Hippocampal formation (tissue), 2 donors: ENCODE measurements around the gene PHKG2.
A peak's percentile ranks its signal among the peaks of the same experiment; 100 is the strongest.

Source experiments
- DNase-seq, 2 donors: peaks; one replicate each; lab custom pipeline; 2025; lab: John Stamatoyannopoulos, UW

Gene PHKG2

DNA sequence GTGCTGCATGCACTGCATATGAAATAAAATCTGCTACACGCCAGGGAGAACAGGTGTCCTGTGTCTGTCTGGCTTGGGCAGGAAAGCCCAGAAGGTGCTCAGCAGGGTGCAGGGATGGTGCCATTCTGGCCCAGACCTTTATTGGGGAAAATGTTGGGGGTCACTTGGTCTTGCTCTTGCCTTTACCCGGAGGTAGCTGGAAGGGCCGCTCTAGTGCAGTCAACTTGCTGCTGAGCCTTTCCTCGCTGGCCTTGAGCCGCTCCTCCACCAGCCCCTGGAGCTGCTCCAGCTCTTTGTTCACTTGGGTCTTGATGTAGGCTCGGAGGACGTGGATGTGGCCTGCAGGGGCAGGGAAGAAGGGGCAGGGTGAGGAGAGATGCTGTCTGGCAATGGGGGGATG is 9.1 kb downstream of the PHKG2 start:
- no peak for DNase-seq

GRCh38 chr16:30758988-30759491 is 10.8 kb downstream of the PHKG2 start:
- DNase-seq = peak in 1 of 2 donors; percentile 8

DNA sequence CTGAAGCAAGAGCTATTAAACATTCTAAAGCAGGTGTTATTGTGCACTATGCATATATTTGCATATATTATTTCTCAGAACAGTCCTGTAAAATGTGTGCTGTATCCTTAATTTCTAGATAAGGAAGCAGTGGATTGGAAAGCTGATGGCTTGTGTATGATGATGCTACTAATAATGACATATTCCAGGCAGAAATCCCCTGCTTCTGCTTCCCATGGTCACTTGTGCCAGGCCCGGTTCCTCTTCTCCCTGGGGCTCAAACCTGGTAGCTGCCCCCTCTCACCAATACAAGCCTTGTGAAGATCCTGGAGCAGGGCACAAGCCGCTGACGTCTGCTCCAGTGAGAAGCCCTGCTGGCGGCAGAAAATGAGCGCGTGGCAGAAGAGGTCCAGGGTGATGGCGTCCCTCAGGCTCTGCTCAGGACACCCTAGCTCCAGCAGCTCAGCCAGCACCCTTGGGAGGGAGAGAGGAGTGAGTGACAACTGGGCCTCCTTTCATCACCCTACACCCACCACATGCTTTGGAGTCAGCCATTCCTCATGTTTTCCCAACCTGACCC is 11.9 kb downstream of the PHKG2 start:
- no peak for DNase-seq

DNA sequence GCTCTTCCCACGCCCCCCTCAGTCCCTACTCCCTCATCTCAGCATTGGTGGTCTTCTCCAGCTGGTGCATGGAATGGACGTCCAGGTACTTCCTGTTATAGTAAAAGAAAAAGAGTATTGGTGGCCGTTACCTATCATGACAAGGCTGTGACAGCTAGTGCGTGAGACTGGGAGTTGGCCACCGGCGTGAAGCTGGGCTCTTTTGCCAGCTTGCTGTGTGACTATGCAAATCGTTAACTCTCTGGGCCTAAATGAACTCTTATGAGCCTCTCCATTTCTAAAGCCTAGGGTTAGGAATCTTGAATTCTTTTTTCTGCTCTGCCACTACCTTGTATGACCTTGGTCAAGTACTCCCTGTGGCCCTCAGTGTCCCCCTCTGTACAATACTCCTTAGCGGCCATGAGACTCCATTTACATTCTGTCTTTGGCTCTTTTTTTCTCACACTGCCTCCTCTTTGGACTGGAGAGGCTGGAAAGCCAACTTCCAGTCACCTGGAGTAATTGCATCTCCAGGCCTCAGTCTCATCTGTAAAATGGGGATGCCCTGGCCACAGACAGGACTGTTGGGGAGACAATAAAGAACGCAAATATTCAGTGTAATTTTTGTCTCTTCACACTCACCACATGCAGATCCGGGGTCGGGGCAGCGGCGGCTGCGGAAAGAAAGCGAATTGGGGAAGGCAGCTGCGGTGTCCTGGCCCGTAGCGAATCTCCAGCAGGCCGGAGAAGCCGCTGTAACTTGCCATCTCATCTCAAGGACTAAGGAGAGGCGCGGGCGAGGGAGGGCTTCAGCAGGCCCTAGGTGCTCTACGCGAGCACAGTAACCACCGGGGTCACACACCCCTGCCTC is 12.6 kb downstream of the PHKG2 start:
- DNase-seq = no peak

- no peak for DNase-seq
Measured at GRCh38 chr16:30761427-30761927, 13.3 kb downstream of the PHKG2 start.

DNA sequence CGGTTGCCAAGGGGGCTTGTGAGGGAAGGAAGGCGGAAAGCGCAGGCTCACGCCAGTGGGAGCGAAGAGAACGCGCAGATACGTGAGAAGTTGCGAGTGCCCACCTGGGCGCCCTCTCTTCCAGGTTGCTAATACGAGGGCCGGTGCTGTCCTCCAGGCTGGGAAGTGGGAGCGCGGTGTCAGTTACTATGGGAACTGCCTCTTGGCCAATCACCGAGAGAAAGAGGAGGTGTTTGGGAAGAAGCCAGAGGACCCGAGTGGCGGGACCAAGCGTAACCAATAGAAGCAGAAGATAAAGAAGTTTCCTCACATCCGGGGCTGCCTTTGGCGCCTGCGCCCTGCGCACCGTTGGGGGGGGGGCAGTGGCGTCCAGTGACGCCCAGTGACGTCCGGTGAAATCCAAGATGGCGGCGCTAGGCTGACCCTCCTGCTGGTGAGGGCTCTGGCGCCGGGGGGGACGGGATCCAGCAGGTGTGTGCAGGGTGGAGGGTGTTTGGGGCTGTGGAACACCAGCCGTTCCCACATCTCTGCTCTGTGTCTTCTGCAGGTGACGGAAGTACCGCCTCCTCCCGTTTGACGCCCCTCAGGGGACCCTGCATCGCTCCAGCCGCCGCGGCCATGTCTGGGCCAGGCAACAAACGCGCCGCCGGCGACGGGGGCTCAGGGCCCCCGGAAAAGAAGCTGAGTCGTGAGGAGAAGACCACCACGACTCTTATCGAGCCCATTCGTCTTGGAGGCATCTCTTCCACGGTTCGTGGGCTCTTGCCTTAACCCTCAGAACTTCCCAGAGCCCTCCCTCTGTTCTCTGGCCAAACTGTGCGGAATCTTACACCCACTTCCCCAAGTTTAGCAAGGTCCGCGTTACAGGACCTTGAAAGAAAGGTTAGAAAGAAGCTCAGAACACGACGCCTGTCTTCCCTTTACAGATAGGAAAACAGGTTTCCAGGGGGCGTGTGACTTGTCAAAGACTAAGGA is 14.0 kb downstream of the PHKG2 start, which contains the start of the genes CFAP119 and RNF40:
CFAP119 (minus strand) TSS at position 135 of the 975 bp plus-strand sequence. CDS start 314 bp downstream, outside the sequence.
RNF40 (plus strand) TSS at position 395 of the 975 bp plus-strand sequence; CDS start at position 619, 224 bp downstream.
- DNase-seq = peak; percentile 95 to 97

DNA sequence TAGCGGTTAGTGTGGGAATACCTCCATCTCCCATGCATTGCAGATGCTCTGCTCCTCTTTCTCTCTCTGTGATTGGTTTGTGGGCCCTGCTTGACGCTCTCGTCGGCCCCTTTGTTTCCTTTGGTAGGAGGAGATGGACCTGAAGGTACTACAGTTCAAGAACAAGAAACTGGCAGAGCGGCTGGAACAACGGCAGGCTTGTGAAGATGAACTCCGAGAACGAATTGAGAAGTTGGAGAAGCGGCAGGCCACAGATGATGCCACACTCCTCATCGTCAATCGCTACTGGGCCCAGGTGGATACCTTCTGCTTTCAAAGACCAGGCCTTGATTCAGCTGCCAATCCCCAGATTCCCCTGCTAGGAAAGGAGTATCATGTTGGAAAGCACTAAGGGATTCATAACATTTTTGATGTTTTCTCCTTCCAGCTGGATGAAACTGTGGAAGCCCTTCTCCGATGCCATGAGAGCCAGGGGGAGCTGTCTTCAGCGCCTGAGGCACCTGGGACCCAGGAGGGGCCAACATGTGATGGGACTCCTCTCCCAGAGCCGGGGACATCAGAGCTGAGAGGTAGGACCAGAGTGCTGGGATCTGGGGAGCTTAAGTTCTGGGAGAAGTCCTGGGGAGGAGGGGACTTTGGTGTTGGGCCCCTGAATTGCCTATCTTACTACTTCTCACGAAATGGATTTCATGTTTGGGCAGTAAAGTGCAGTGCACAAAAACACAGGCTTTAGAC is 14.9 kb downstream of the PHKG2 start:
- DNase-seq = no peak

DNA sequence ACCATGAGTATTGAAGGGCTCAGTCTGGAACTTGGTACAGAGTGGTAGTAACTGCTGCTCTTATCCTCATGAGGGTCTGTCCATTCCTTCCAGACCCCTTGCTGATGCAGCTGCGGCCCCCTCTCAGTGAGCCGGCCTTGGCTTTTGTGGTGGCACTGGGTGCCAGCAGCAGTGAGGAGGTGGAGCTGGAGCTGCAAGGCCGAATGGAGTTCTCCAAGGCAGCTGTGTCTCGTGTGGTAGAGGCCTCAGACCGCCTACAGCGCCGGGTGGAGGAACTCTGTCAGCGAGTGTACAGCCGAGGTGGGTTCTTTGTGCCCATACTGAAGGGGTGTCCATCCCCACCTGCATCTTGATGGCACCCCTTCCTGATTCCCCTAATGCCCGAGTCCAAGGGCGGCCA is 15.9 kb downstream of the PHKG2 start:
- DNase-seq = no peak

- DNase-seq = no peak
Measured at GRCh38 chr16:30764816-30765465, 16.7 kb downstream of the PHKG2 start.

GRCh38 chr16:30766206-30766932 is 18.1 kb downstream of the PHKG2 start:
- DNase-seq = no peak

- no peak for DNase-seq
Measured at GRCh38 chr16:30766933-30767284, 18.7 kb downstream of the PHKG2 start.

DNA sequence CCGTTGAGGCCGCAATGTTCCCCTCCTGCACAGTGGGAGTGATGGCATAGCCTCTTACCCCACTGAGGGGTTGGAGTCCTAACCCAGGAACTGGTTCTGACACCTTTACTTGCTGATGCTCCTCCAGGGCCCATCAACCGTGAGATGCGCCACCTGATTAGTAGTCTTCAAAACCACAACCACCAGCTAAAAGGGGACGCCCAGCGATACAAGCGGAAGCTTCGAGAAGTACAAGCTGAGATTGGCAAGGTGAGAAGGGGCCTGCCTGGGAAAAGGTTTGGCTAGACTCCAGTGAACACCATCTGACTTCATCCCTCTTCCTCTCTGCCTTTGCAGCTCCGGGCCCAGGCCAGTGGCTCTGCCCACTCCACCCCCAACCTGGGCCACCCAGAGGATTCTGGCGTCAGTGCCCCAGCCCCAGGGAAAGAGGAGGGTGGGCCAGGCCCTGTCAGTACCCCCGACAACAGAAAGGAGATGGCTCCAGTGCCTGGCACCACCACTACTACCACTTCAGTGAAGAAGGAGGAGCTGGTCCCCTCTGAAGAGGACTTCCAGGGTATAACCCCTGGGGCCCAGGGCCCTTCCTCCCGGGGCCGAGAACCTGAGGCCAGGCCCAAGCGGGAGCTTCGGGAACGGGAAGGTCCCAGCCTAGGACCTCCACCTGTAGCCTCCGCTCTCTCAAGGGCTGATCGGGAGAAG is 19.7 kb downstream of the PHKG2 start:
- no peak for DNase-seq

DNA sequence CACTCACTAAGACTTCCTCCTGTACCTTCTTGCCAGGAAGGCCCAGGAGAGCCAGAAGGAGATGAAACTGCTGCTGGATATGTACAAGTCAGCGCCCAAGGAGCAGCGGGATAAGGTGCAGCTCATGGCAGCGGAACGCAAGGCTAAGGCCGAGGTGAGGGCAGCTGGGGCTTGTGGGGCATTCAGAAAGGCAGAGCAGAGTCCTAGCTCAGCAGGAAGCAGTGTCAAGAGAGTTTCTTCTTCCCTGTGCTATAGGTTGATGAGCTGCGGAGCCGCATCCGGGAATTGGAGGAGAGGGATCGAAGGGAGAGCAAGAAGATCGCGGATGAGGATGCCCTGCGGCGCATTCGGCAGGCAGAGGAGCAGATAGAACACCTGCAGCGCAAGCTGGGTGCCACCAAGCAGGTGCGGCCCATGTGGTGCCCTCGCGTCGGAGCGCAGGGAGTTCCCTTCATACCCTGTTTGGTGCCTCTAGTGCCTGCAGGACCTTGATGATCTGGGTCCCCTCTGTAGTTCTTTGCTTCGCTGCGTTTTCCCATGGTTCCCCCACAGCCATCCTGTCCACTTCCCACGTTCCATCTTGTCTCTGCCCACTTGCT is 20.5 kb downstream of the PHKG2 start:
- no peak for DNase-seq

DNA sequence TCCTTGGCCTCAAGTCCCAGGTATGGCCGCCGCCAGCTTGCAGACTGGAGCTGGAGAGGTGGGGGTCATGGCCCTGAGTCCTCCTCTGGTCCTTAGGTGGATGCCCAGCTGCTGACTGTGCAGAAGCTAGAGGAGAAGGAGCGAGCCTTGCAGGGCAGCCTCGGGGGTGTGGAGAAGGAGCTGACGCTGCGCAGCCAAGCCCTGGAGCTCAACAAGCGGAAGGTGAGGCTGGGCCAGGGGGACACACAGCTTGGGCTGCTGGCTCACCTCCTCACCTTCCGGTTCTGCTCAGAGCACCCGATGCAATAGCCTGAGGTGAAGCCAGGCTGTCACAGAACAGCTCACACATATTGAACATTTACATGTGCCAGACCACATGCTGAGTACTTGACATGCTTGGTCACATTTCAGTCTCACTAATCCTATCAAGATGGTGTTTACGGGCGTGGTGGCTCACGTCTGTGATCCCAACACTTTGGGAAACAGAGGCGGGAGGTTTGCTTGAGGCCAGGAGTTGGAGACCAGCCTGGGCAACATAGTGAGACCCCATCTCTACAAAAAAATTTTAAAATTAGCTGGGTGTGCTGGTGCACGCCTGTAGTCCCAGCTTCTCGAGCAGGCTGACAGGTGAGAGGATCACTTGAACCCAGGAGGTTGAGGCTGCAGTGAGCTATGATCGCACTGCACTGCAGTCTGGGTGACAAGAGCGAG is 21.3 kb downstream of the PHKG2 start:
- no peak for DNase-seq

GRCh38 chr16:30771726-30772125 is 23.5 kb downstream of the PHKG2 start:
- no peak for DNase-seq

DNA sequence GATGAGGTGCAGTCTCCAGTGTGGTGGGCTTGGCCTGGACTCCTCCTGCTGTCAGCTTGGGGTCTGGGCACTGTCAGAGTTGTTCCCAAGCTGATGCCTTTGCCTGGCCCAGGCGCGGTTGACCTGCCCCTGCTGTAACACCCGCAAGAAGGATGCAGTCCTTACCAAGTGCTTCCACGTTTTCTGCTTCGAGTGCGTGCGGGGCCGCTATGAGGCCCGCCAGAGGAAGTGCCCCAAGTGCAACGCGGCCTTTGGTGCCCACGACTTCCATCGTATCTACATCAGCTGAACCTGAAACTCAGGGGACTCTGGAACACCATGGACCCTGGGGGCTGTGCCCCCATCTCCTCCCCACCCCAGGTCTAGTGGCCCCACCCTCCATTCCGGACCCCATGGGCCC is 25.6 kb downstream of the PHKG2 start:
- DNase-seq = no peak

- DNase-seq = no peak
Measured at GRCh38 chr16:30774367-30775130, 26.3 kb downstream of the PHKG2 start.

- no peak for DNase-seq
Measured at GRCh38 chr16:30775131-30775391, 26.8 kb downstream of the PHKG2 start.
